Measurements from ENCODE around the gene GFAP.

The GFAP gene

GRCh38 chr17:44894642-44895041 is 20.7 kb downstream of the GFAP start:
- DNase-seq, result peak in 1 of 2 experiments; percentile 15

DNA sequence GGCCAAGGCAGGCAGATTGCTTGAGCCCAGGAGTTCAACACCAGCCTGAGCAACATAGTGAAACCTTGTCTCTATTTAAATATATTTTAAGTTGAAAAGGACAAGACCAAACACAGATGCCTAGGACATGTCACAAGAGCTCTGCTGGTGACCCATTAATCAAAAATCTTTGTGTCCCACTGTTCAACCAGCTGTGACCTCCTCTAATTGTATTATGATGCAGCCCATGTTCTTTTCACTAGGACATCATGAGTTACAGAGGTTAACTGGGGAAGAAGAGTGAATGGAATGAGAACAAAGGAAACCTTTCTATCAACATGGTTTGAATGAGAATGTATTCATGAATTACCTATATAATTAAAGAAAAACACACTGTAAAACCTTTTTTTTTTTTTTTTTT is 23.1 kb downstream of the GFAP start:
- no peak for DNase-seq

GRCh38 chr17:44889003-44889402 is 26.3 kb downstream of the GFAP start:
- no peak for DNase-seq

- no peak for DNase-seq
Measured at GRCh38 chr17:44887971-44888954, 27.0 kb downstream of the GFAP start.

DNA sequence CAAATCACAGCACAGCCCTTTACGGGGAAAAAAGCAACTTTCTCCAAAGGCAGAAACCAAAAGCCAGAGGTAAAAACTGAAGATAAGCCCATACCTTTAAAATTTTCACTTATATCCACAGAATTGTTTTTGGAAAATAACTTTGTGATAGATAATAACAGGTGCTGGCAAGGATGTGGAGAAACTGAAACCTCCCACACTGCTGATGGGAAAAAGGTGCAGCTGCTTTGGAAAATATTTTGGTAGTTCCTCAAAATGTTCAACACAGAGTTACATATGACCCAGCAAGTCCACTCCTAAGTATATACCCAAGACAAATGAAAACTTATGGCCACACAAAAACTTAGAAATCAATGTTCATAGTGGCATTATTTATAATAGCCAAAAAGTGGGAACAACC is 28.3 kb downstream of the GFAP start:
- DNase-seq, result no peak

DNA sequence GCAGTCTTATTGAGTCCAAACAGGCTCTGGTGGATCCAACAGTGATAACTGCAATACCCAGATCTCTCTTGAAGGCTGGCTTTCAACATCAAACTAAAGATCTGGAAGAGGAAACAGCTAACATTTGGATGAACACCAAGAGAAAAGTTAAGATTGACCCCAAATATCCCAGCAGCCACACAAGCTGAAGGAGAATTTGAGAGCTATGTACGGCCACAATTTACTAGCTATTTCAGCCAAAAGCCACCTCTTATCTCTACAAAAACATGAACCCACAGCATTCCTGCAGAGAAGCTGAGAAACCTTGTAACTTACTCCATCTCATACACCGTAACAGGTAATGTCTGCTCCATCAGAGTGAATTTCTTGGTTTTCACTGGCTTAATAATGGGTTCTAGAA is 30.4 kb downstream of the GFAP start:
- no peak for DNase-seq

GRCh38 chr17:44881145-44881544 is 34.2 kb downstream of the GFAP start:
- DNase-seq, result no peak

- no peak for DNase-seq
Measured at GRCh38 chr17:44880062-44880461, 35.2 kb downstream of the GFAP start.

DNA sequence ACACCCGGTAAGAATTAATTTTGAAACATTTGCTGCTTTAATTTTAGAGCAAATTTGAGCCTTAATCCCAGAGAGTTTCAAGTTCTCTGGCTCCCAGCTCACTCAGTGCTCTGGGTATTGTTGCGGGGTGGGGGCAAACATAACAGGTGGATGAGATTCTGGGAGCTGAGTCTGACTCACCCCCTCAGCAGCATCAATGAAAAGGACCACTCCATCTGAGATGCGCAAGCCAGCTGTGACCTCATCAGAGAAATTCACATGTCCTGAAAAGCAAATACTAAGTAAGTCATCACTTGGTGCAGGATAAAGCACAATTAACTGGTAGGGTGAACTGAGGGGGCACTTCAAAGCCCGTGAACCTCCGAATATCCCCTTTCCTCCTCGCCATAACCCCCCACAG is 35.9 kb downstream of the GFAP start:
- DNase-seq, result no peak

DNA sequence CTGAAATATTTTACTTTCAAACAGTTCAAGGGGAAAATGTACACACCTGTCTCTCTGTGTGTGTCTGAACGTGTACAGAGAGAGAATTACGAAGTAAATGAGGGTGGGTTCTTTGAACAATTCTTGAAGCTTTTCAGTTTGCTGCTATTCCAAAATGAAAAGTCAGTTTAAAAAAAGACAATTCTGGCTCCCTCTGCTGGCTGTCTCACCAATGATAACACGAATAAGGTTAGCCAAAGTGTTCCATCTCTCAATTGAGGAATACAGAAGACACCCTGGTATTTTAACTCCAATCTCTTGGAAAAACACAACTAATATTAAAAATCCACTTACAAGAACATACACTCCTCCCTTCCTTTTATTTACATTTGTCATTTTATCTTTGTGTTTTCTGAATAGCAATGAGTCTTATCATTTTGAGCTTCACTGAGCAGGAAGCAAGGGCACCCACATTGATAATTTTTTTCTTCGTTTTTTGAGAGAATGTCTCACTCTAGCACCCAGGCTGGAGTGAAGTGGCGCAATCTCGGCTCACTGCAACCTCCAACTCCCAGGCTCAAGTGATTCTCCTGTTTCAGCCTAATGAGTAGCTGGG is 36.6 kb downstream of the GFAP start:
- peak in 1 of 2 experiments; percentile 17 for DNase-seq

- no peak for DNase-seq
Measured at GRCh38 chr17:44877121-44877520, 38.2 kb downstream of the GFAP start.

DNA sequence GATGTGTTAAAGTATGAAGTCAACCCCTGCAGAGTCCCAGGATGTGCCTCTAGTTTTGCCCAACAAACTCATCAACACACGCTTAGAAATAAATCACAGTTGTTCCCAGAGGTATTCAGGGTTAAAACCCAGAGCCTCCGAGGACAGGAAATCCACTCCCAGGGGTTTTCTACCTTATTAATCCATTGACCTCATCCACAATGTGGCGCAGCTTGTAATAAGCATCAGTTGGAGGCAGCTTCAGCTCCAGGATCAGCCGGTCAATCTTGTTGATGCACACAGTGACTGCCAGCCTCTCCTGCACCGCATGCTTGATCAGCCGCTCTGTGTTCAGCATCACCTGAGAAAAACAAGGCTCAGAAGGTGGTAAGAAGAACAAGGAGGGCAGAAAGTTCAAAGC is 39.5 kb downstream of the GFAP start:
- DNase-seq, result no peak

DNA sequence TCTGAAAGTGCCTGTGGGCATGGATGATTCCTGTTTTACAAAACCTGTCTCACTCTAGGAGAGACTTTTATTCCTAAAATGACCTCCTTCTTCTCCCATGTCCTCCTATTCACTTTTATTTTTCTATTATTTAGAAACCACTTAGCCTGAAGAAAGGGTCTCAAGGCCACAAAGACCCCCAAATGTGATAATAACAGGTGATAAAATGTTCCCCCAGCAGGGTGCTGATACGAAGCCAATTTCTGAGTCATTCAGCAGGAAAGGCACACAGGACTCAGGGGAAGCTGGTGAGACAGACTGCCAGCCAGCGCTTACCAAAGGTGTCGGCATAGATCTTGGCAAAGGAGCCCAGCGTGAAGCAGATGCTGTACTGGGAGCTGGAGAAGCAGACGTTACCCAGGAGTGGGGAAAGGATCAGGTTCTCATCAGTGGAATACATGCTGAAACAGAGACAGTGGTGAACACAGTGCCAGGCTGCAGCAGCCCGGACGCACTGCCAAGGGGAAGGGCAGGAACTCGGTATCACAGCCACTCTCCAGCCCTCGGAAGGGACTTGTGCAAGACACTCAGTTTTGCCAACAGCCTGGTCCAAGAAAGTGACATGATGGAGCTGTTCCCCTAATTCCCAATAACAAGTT is 43.0 kb downstream of the GFAP start:
- no peak for DNase-seq

GRCh38 chr17:44871556-44871955 is 43.7 kb downstream of the GFAP start:
- DNase-seq, result no peak

- no peak for DNase-seq
Measured at GRCh38 chr17:44867841-44868240, 47.5 kb downstream of the GFAP start.

DNA sequence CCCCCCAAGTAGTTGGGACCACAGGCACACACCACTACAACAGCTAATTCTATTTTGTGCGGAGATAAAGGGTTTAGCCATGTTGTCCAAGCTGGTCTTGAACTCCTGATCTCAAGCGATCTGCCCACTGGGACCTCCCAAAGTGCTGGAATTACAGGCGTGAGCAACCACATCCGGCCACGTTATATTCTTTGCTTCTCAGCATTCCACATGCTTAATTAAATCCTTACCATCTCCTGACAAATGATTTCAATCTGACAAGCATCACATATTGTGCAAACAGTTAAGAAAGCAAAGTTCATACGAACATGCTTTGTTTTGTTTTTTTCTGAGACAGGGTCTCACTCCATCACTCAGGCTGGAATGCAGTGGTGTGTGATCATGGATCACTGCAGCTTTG is 49.4 kb downstream of the GFAP start:
- no peak for DNase-seq

GRCh38 chr17:44865231-44865660 is 50.1 kb downstream of the GFAP start:
- peak; percentile 59 to 72 for DNase-seq

DNA sequence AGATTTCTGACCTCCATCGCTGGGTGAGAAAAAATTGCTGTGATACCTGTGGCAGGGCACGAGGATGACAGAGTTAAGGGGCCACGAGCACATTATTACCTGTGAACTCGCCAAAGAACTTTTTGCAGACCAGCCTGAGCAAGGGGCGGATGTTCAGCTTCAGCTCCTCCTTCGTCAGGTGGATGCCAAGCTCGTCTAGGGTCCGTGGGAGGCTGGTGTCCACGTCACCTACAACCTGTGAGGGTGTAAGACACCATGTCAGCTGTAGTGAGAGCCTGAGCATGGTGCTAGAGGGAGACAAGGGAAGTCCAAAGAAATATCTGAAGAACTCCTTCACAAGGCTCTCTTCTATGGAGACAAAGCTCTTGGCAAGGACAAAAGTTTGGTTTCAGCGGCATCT is 50.5 kb downstream of the GFAP start:
- no peak for DNase-seq

DNA sequence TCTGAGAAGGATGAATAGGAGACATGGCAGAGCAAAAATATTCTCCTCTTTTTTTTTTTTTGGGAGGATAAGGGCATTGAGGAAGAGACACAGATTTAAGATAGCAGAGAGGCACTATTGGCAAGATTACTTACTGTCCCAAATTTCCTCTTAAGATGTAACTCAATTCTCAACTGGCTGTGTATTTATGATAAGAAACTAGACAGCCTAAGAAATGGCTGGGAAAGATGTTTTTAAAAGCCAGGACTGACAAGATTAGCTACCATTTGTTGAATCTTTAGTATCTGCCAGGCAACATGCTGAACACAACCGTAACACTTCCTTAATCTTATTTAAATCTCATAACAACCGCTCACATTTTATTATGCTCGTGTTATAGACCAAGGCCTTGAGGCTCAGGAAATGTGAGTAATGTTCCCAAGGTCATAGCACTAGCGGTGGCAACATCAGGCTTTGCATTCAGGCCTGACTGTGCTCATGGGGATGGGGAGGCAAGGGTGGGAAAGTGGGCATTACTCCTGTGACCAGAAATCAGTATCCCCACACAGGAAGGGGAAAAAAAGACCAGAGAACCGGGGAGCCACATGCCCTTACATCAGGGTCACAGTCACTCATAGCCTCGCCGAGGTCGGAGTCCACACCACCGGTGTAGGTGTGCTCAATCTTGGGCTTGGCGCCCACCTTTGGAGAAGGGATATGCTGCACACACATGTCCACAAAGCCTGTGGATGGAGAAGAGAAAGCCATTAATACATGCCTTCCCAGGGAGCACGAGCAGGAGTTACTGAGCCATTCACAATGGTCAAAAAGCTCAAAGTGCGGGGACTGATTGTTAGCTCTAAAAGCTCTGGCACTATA is 52.0 kb downstream of the GFAP start:
- DNase-seq, result no peak

GRCh38 chr17:44862278-44862914 is 52.9 kb downstream of the GFAP start:
- no peak for DNase-seq

DNA sequence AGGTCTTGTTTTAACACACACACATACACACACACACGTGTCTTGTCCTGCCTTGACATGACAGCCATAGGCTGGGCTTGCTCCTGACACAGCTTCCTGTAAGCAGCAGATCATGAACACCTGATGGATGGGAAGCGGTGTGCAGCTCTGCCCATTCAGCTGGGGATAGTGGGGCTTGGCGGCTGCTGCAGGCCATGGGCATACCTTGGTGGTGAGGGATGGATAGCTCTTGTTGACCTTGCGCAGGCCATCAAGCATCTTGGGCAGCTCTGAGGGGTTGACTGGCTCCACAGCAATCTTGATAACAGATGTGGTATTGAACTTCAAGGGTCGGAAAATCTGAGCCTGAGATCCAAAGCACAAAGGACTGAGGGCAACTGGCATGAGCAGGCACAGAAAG is 55.6 kb downstream of the GFAP start:
- DNase-seq, result no peak

- DNase-seq, result no peak
Measured at GRCh38 chr17:44854192-44854591, 61.1 kb downstream of the GFAP start.
